ENCODE measurements around the gene CNTN4.

GRCh38 chr3:2875699-2876098 lies 777.0 kb downstream of the CNTN4 start:
- TF ChIP-seq CTCF (IDR thresholded peaks at IDR 0.05) (no peak), EP300 (IDR thresholded peaks at IDR 0.05) (no peak)

Data from upper lobe of left lung (tissue), 4 donors.